GM18868 (cell line): ENCODE results near the gene UST.
"Not testable (repeated sequence)": the region's sequence is repeated elsewhere in the genome, so short reads cannot be mapped to it uniquely, and the experiment has no call there.

Source experiments
- ATAC-seq: cut with Tn5 transposase; IDR thresholded peaks from one replicate; pipeline ENCODE4 v1.9.1; 2021; ENCODE audit warnings: mild to moderate bottlenecking, moderate library complexity; ENCODE audit not compliant: unreplicated experiment

The UST gene

DNA sequence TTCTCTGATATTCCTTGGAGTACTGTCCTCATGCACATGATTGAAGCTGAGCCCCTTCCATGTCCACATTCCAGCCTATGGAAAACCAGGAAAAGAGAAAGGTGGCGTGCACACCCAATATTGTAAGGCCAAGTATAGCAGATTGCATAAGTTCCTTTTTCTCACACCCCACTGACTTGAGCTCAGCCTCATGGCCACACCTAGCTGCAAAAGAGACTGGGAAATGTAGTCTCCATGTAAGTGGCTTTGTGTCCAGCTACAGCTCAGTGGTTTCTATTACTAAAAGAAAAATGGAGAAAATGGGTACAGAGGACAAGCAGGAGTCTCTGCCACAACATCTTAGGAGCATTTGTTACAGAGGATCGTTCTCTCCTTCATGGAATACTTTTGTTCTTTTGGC lies 10.8 kb upstream of the UST start:
- ATAC-seq = no peak

DNA sequence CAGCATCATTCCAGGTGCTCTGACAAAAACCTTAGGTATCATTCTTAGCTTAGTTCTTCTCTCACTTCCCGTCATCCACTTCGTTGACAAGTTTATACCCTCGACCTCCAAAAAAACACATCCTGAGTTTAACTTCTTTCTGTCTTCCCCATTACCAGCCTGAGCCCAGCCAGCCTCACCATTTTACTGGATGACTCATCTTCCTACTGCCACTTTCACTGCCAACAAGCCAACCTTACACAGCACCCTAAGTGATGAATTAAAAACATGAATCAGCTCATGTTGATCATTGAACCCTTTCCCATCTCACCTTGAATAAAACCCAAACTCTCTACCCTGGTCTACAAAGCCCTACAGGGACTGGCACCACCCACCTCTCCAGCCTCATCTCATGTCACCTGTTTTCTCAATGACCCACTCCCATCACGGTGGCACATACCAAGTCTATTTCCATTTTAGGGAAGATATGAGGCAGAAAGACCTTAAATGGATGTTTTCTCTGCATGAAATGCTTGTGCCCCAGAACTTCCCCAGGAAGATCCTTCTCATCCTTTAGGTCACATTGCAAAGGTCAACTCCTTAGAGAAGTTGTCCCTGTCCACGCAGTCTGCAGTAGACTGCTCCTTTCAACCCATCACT lies 9.9 kb upstream of the UST start:
- peak; percentile 59 for ATAC-seq

DNA sequence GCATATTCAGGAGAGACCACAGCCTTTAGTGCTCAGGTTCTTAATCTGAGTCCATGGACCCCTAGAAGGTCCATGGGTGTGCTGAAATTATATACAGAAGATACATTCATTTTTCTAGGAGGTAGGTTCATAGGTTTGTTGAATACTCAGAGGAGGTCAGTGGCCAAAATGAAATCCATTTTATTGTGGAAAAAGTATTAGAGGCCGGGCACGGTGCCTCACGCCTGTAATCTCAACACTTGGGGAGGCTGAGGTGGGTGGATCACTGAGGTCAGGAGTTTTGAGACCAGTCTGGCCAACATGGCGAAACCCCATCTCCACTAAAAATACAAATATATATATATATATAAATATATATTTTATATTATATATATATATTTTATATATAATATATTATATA lies 9.0 kb upstream of the UST start:
- no peak for ATAC-seq

DNA sequence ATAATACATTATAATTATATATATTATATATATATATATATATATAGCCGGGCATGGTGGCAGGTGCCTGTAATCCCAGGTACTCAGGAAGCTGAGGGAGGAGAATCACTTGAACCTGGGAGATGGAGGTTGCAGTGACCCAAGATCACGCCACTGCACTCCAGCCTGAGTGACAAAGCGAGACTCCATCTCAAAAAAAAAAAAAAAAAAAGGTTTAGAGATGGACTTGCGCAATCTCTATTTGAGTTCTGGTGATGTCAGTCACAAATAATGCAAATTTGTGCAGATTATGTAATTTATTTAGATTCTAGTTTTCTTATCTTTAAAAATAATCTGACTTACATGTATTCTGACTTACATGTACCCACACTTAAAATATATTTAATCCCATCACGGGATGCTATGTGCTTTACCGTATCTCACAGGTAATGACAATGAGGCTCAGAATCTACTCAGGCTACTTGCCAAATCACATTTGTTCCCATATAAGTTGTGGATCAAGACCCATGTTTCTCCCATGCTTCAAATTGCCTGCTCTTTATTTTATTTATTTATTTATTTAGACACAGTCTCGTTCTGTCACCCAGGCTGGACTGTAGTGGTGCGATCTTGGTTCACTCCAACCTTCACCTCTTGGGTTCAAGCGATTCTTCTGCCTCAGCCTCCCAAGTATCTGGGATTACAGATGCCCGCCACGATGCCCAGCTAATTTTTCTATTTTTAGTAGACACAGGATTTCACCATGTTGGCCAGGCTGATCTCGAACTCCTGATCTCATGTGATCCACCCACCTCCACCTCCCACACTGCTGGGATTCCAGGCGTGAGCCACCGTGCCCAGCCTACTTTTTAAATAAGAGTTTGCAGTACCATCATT lies 7.6 kb upstream of the UST start:
- ATAC-seq = no peak

DNA sequence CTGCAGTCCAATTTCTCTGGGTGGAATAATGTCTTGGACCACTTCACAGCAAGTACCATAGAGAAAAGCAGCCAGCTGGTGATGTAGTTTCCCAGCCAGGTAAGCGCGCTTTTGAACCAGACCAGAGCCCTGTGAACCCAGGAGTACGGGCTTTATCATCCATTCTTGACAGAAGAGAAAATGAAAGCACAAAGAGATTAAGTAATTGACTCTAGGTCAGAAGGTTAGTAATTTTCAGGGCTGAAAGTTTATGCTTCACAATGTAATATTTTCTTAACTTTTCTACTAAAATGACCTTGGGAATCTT lies 7.1 kb upstream of the UST start:
- ATAC-seq = no peak

DNA sequence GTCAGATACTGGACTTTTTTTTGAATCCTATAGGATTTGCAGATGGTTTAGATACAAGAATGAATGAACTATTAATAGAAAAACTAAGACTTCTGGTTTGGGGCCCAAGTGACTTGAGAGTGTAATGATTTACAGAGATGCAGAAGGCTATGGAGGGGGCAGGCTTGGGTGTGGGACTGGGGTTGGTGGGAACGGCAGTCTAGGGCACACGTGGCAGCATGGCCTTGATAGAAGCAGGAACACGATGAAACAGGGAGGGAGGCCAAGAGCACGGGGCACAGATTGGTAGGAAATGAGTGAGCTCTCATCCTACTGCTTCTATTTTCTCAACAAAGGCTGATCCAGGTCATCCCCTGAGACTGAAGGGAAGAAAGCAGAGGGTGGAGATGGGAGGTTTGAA lies 3.4 kb upstream of the UST start:
- ATAC-seq = no peak

DNA sequence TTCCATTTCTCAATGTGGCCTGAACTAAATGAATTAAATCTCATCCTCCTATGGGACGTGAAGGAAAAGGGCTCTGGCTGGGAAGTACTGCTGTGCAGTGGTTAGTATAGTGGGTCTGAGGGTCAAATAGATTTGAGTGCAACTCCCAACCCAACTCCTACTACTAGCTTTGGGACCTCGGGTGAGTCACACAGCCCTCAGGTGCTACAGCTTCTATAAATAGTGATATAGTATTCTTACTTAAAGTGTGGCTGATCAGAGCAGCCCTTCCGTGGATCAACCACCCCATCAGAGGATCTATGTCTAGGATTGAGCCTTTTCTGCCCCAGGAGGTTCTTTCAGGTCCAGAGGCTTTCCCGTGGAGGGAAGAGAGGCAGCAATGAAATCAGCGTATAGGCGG lies 904 bp upstream of the UST start:
- ATAC-seq = no peak

DNA sequence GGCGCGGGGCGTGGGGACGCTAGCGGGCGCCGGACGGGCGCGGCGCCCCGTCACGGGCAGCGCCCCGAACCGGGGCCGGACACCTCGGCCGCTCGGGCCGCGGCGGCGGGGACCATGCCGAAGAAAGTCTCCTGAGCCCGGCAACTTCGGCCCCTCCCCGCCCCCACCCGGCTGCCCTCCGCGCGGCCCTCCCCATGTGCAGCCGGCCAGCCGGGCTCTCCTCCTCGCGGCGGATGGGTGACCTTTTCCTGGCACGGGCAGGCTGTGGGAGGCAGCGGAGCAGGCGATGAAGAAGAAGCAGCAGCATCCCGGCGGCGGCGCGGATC lies 278 bp downstream of the UST start:
- ATAC-seq = peak; percentile 14

DNA sequence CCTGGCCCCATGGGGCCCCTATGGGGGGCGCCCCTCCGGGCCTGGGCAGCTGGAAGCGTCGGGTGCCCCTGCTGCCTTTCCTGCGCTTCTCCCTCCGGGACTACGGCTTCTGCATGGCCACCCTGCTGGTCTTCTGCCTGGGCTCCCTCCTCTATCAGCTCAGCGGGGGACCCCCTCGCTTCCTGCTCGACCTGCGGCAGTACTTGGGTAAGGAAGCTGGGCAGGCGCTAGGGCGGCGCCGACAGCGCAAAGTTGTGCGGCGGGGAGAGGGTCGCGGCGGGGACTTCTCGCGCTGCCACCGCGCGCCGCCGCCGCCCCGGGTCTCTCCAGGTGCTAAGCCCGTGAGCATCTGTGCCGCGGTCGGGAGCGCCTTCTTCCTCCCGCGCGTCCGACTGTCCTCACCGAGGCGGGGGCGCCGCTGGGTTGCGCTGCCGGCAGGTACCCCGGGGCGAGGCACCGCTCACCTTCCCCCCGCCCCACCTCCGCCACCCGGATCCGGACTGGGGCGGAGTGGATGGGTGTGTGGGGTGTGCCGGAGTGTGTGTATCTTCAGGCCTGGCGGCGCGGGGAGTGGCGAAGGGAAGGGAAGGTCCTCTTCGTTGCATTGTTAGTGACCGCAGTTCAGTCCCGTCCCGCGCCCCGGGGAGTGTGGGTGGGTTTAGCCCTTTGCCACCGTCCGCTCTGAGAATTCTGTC lies 788 bp downstream of the UST start:
- ATAC-seq = peak; percentile 45

DNA sequence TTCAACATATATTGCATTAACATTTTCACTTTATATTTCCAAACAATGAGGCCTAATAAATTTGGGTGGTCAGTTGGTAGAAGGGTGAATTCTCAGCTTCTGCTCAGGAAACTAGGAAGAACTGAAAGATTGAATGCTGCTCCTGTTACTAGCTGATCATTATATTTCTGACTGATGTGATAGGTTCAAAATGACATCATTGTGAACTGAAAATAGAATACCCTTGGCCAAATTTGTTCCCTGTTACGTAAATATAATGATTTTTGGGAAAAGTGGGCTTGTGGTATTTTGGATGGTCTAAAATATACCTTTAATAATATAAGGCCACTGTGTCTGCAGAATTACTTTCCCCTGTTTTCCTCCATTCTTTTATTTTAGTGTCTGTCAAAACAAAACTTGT lies 2.8 kb downstream of the UST start:
- no peak for ATAC-seq

DNA sequence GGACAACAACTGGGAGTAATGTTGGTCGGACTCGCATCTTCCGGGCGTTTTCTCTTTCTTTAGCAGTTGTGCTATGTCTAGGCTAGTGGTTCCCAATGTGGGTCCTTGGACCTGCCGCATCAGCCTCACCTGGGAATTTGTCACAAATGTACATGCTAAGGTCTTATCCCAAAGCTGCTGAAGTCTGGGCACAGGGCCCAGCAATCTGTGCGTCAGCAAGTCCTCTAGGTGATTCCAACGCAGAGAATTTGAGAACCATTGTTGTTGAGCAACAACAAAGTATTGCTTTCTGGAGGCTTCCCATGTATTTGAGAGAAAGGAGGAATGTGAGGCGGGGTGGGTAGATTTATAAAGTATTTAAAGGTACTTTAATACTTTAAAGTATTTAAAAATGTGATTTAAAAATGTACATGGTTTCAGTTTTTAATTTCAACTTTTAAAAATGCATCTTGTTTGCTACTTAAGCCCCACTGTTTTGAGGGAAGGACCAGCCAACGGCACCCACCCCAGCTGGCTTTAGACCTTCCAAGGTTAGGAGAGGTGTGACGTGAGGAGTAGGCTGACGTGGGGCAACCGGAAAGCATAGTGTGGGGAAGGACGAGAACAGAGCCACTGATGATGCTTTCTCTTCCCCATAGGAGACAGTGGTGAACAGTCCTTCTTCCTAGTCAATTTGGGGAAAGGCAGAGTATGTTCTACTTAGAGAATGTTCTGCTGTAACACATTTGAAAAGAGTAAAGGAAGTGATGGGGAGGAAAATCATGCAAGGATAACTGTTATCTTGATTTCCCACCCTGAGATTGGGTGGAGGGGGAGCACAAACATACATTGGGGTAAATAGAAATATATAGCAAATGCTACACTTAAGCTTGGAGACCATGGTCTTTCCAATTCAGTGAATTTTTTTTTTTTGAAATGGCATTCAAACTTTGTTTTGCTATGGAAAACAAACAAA lies 4.3 kb downstream of the UST start:
- no peak for ATAC-seq

DNA sequence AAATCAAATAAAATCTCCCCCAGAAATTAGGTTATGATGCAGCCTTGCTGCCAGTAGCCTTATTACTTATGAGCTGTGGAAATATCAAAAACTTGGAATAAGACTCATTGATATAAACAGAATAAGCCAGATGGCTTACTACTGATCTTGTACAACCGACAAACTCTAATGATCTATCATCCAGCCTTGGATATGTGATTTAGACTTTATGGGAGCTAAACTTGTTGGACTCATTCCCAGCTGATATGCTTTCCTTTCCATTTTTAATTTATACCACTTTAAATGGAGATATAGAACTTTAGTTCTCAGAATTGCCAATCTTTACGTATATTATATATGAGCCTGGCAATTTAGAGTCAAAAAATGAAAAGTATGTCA lies 5.0 kb downstream of the UST start:
- no peak for ATAC-seq

DNA sequence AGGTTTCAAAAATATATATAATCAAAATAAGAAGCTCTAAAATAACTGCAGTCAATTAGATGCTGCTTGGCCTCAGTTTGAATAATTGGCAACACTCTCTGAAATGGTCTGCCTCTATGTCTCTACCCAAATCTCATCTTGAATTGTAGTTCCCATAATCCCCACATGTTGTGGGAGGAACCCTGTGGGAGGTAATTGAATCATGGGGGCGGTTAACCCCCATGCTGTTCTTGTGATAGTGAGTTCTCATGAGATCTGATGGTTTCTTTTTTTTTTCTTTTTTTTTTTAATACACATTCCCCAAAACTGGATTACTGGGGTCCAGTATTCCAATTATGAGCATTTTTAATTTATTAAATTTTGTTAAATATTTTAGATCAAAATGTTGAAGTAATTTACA lies 8.5 kb downstream of the UST start:
- not testable (repeated sequence) for ATAC-seq

DNA sequence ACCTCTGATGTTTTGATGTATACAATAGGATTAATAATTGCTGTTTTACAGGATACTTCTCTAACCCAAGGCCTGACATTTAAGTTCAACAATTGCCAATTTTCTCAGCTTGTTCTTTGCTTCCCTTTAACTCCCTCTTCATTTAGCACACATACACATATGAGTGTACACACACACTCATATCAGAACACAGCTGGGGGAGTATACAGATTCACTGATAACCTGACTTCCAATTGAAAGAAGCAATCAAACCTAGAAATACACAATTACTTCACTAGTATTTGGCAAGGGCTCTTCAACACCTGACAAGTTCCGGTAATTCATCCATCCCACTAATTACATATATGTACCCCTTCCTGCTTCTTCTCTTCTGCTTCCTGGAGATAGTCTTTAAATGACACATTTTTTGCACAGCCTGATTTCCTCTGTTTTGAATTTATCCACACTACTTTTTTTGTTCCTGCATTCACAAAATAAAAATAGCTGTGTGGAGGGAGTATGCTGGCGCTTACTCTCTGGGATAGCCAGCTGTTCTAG lies 11.2 kb downstream of the UST start:
- peak; percentile 23 for ATAC-seq

DNA sequence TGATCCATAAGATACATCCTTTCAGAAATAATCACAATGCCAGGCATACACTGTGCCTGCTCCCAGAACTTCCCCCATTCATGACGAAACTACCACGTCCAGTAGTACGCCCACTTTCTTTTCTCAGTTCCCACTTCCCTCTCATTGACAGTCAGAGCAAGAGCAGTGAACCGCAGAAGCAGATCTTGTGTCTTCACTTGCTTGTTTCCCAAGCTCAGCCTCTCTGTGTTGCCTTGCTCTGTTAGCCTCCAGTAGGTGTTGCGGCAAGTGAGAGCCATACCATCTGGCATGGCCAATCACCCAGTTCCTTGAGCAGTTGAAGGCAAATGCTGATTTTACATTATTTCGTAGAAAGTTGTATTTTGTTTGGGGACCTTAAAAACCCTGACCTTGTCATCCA lies 11.7 kb downstream of the UST start:
- peak; percentile 59 for ATAC-seq

DNA sequence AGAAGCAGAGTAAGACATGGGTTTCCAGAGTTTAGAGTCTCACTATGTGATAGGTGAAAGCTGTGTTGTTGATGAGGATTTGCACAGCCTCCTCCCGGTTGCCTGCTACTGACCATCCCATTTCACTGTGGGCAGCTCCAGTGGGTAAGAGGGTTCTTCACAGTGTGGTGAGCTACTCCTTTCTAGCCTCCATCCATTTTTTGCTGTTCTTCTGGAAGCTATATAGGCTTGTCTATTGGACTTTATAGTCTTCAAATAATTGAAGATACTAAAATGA lies 13.4 kb downstream of the UST start:
- ATAC-seq = no peak

DNA sequence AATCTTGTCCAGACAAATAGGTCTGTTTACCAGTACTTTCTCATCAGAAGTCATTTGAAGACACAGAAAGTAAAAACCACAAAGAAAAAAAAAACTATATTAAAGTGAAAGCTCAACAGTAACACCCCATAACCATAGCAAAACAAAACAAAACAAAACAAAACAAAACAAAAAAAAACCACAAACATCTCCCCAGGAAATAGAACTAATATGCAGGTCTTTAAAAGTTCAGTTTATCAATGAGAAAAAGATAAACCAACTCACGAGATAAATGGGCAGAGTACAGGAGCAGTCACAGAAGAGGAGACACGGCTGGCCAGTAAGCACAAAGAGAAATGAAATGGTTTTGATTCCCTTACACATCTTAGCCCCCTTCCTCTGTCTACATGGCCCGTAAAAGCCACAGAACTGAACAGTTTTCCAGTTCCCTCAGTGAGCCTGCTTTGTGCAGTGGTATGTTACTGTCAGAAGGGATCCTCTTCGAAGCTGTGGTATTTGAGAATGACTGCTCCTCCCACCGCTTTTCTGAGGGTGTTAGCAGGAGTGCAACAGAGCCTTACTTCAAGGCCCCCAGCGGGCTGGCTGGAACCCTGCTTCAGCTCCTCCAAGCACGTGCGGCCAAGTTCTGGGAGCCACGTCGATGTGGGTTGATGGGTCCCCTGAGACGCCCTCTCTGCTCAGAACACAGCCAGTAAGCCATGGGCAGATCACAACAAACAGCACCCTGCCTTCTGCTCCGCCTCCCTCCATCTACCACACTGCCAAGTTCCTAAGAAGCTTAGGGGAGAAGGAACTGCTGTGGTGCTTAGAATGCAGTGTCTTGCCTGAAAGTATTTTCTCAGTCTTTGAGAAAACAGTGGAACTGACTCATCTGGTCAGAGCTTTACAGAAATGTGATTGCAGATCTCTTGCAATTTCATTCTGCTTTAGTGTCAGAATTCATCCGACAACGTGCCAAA lies 14.0 kb downstream of the UST start:
- ATAC-seq = peak; percentile 45

DNA sequence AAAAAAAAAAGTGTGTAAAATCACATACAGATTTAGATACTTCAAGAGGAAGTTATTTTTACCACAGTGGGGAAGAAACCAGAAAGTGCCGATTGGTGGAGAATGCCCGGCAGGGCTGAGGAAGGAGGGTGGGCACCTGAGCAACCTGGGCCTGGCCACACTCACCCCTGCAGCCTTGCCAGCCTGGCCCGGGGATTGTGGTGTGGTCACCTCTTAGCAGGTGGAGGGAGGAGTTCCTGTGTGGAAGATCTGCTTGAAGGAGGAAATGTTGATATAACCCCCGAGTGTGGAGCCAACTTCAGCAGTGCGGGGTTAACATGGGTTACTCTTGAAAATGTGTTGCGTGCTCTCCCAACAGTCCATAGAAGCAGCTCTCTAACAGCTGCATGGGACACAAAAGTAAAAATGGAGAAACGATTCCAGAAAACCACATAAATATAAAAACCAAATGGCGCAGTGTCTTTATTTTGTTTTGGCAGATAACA lies 14.7 kb downstream of the UST start:
- peak; percentile 6 for ATAC-seq

DNA sequence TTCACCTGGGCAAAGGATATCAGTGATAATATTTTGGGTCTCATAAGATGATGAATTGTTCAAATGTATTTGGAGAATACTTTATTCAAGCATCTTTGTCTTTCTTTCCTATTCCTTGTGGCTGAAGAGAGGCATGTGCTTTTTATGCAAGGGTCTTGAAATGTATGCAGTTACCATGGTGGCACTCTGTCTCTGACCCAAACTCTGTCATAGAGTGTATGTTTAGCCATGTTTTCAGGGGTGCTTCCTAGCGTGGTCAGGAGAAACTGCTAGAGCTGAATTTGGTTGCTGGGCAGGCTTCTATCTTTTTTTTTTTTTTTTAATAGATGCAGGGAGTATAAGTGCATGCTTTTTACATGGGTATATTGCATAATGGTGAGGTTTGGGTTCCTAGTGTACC lies 15.4 kb downstream of the UST start:
- no peak for ATAC-seq
